ENCODE results near the gene MRPL17.

The MRPL17 gene

GRCh38 chr11:6682591-6682935, 577 bp downstream of the MRPL17 start:
- DNase-seq (ENCODE audit: low read depth in 2 of 2) = no peak

DNA sequence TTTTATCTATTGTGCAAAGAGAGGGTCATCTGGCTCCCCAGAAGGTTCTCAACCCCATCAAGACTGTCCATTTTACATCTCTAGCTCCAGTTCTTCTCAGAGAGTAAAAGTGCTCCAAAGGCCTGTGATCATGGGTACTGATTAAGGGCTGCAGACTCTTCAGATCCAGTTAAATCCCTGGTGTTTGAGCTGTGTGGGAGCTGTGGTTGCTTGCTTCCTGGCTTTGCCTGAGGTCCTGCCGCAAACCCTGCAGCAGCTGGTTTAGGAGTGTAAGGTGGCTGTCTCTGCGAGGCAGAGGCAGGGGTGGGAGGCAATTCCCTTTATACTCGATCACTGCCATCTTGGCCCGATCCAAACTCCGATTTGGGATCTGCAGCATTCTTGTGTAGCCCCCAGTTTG, 1.2 kb downstream of the MRPL17 start:
- no peak for DNase-seq (ENCODE audit: low read depth in 2 of 2)

DNA sequence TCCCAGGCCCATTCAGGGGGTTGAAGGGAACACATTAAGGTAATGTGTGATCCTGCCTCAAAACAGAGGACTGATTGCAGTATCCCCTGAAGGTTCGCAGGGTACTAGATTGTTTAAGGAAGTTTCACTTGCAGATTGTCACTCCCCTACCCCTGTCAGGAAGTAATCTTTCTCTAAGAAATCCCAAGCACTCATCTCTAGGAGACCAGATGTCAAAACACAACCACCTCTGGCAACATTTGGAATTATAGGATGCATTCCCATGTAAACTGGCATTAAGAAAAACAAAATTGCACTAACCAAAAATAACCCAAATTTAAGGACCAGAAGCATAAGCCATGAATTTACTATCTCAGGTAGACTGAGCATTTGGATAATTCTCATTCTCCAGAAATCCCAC, 1.6 kb downstream of the MRPL17 start:
- no peak for DNase-seq (ENCODE audit: low read depth in 2 of 2)

- no peak for DNase-seq (ENCODE audit: low read depth in 2 of 2)
Measured at GRCh38 chr11:6677018-6677417, 6.1 kb downstream of the MRPL17 start.

- DNase-seq (ENCODE audit: low read depth in 2 of 2) = no peak
Measured at GRCh38 chr11:6674862-6675261, 8.3 kb downstream of the MRPL17 start.

DNA sequence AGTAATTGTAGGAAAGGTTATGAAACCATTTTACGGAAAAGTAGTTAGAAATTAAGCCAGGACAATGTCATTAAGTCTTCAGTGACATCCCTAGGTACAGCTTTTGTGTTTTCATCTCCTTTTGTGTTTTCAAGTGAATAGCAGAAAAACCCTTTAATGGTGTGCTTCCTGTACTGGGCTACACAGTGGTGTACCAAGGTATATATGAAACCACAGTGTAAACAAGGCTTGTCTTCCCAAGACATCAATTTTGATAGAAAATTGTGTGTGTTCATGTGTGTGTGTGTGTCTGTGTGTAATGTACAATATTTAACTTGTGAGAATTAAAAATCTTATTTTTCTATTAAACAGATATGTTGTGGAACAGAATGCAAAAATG, 8.9 kb downstream of the MRPL17 start:
- DNase-seq (ENCODE audit: low read depth in 2 of 2) = no peak

DNA sequence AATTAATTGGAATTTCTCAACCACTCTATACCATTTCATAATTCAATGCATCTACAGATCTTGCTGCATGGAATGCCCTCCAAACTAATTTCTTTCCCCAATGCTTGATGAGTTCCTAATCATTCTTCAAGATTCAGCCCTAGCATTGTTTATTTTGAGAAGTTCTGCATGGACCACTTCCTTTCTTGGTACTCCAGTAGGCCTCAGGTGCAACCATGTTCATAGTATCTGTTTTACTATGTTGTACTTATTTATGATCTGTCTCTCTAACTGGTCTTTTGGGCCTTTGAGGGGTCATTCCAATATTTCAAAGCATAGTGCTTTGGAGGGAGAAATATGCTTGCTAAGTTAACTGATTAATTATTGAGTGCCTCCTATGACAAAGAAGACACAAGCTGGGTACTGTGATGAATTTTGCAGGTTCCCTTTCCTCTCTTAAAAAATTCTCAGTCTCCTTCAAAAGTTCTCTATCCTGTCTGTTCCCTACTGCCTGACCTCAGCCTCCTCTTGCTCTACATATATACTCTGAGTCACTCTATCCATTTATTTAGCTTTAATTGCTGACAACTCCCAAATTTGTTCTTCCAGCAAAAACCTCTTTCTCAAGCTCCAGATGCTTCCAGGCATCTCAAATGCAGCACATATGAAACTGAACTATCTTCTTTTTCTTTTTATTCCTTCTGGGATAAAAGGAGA, 9.5 kb downstream of the MRPL17 start:
- DNase-seq (ENCODE audit: low read depth in 2 of 2) = no peak

- no peak for DNase-seq (ENCODE audit: low read depth in 2 of 2)
Measured at GRCh38 chr11:6671991-6672390, 11.1 kb downstream of the MRPL17 start.

GRCh38 chr11:6670202-6670830, 12.8 kb downstream of the MRPL17 start:
- DNase-seq (ENCODE audit: low read depth in 2 of 2) = no peak

DNA sequence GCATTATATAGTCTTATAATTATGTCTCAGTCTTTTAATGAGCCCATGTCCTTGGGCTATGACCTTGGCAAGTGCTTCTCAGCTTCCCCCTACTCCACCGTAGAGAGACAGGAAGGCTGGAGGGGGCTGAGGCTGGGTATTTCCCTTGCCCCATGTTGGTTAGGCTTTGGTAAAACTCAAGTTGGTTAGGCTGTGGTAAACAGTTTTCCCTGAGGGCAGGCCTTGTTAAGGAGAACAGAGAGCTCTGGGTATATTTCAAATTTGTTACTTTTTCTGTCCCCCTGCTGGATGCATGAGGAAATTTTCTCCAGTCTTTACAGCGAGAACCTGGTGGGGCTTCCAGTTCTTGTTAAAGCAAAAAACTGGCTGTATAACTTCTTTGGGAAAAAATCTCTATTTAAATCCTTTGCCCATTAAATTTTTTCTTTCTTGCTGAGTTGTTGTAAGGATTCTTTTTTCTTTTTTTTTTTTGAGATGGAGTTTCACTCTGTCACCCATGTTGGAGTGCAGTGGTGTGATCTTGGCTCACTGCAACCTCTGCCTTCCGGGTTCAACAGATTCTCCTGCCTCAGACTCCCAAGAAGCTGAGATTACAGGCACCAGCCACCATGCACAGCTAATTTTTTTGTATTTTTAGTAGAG, 15.3 kb downstream of the MRPL17 start:
- DNase-seq (ENCODE audit: low read depth in 2 of 2) = no peak

DNA sequence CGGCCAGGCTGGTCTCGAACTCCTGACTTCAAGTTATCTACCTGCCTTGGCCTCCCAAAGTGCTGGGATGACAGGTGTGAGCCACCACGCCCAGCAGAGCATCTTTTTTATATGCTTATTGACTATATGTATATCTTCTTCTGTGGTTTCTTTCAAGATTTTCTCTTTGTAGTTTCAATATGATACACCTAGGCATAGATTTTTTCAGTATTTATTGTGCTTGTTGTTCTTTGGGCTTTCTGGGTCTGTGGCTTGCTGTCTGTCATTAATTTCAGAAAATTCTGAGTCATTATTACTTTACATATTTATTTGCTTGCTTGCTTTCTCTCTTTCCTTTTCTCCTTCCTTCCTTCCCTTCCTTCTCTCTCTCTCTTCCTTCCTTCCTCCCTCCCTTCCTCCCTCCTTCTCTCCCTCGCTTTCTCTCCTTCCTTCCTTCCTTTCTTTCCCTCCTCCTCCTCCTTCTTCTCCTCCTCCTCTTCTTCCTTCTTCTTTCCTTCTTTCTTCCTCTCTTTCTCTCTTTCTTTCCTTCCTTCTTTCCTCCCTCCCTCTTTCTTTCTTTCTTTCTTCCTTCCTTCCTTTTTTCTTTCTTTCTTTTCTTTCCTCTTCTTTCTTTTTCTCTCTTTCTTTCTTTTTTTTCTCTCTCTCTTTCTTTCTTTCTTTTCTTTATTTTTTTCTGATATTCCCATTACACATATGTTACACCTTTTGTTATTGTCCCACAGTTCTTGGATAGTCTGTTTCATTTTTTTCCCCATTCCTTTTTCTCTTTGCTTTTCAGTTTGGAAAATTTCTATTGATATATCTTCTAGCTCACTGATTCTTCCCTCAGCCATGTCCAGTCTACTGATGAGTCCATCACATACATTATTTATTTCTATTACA, 16.6 kb downstream of the MRPL17 start:
- DNase-seq (ENCODE audit: low read depth in 2 of 2) = no peak

DNA sequence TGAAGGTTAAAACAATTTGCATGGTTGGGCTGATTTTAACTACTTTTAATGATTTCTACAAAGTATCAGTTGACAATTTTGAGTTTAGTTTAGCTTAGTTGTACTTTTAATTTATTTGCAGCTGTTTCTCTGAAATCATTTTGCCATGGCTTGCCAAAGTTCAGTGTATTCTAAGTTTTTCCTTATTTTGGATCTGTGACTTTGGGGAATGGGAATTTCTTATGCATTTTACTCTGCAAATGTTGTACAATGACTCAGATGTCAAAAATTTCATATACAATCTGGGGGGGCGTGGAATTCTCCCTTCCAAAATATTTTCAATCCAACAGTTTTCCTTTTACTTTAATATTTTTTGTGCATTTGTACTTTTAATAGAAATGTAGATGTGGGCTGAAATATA, 18.6 kb downstream of the MRPL17 start:
- DNase-seq (ENCODE audit: low read depth in 2 of 2) = no peak

DNA sequence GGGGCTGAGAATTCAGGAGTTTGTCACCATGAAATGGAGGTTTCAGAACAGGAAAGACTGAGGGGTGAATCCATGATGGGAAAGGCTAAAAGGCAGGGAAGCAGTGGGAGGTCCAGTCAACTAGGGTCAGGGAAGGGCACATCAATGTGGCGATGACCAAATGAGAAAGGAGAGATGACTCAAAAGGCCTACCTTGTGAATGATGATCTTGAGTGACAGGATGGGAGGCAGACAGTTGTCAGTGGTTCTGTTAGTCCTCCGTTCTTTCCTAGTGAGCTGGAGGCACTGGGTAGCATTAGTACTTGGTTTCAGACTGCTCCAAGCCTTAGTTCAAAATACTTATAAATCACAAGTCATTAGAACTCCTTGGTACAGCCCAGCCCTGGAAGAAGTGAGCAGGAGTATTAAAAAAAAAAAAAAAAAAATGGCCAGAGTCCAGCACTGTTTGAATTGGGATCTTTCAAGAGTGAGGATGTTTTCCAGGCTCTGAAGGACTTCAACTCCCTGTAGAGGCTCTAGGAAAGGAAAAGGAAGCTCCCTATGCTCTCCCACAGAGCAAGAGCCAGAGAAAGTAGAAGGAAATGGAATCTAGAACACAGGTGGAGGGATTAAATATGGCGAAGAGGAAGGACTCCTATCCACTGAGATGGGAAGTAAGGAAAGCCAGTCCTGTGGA, 19.2 kb downstream of the MRPL17 start:
- DNase-seq (ENCODE audit: low read depth in 2 of 2) = no peak

DNA sequence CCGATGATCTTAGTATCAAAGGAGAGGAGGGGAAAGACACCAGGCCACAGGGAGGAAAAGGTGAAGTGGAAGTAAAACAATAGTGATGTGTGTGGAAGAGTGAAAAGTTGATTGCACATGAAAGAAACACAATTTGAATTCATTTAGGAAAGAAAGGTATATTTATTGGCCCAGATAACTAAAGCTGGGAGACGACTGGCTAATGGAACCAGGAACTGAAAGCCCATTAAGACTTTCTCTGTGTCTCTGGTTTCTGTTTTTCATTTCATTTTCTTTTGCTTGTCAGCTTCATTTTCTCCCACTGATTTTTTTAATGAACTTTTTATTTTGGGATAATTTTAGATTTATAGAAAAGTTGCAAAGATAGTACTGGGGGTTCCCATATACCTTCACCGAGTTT, 22.4 kb downstream of the MRPL17 start:
- DNase-seq (ENCODE audit: low read depth in 2 of 2) = no peak

GRCh38 chr11:6658647-6659046, 24.5 kb downstream of the MRPL17 start:
- no peak for DNase-seq (ENCODE audit: low read depth in 2 of 2)

DNA sequence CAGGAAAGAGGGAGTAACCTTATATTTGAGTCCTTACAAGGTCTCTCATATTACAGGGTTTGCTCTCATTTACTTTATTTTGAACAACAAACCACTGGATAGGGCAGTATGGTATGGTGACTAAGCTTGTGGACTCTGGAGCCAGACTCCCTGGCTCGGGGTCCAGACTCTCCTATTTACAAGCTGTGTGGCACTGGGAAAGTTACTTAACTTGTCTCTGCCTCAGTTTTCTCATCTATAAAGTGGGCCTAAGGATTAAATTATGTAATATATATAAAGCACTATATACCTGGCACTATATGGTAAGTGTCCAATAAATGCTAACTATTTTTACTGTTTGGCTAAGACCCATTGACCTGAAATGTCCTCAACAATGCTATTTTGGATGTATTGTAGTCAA, 25.8 kb downstream of the MRPL17 start:
- DNase-seq (ENCODE audit: low read depth in 2 of 2) = no peak

DNA sequence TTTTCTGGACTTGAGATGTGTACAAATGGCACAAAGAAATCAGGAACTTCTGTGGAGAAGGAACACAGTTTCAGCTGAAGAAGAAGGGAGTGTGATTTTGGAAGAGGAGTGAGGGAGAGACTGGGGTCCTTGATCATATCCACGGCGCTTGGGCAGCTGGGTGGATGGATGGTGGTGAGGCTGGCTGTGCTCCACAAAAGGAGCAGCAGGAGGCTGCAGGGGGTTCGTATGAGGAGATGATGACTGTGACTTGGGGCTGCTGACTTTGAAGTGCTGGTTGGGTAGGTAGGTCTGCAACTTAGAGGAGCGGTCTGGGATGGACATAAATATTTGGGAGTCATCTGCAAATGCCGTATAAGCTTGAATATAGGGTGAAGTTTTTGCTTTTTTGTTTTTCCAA, 26.2 kb downstream of the MRPL17 start:
- no peak for DNase-seq (ENCODE audit: low read depth in 2 of 2)

GRCh38 chr11:6656584-6656915, 26.6 kb downstream of the MRPL17 start:
- DNase-seq (ENCODE audit: low read depth in 2 of 2) = no peak

DNA sequence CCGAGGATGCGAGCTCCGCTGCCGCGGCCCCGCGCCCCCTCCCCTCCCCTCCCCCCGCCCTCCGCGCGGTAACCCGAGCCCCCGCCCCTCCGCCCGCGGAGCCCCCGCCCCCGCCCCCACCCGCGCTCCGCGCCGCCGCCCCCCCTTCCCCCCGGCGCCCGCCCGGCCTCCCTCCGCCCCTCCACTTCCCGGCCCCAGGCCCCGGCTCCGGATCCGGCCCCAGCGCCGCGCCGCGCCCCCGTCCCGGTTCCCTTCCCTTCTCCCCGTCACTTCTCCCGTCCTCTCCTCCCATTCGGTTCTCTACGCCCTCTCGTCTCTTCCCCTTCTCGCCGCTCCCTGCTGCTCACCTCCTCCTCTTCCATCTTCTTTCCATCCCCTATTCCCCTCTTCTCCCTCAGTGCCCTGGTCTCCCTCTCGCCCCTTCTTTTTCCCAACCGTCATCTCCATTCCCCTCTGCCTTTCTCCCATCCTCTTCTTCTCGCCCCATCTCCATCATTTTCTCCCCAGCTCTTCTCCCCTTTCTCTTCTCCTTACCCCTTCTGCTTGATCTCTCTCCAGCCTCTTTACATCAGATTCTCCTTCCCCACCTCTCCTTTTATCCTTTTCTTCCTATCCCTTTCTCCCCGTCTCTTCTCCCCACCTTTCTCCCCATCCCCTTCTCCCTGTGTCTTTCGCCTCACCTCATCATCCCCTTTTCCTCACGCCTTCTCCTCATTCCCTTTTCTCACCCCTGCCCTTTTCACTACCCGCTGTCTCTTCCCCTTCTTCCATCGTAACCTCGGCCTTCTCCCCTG, 27.2 kb downstream of the MRPL17 start, which contains the start of gene DCHS1:
DCHS1 (minus strand) TSS at position 20 of the 794 bp plus-strand sequence. CDS start 14,196 bp downstream, outside the sequence.
- DNase-seq (ENCODE audit: low read depth in 2 of 2) = no peak

GRCh38 chr11:6655020-6655789, 27.9 kb downstream of the MRPL17 start:
- DNase-seq (ENCODE audit: low read depth in 2 of 2) = no peak
